ENCODE results near the gene DARS1. TPM values are rescaled to one million over a fixed set of nuclear protein-coding genes. Genes with fewer than 3 reads are reported as not detected.

The DARS1 gene
- polyA plus RNA-seq, 1 of the 3 experiments (the other 2 are of a cell fraction) = 52.2 TPM

- no peak overlapping the region for H3K4me2 ChIP-seq
- H3K27me3 ChIP-seq (ENCODE audit: insufficient read depth) = no peaks in the 10 kb centered on the region; the same call in 1 of the 2 replicates
- no peaks in the 10 kb centered on the region; a peak in 1 of 4 replicates for H3K4me1 ChIP-seq (ENCODE audit: control insufficient read depth in 1 of 2, insufficient read depth in 2 of 2, low read depth in 1 of 2, low read length in 1 of 2)
- H3K79me2 ChIP-seq (ENCODE audit: insufficient read depth) = no peaks in the 10 kb centered on the region
- WGBS (ENCODE audit: low lambda C conversion rate) = 52% methylated on average over 3 of the region's 3 CpGs
- no peak overlapping the region for H3K27ac ChIP-seq (ENCODE audit: low read depth in 2 of 2, low read length in 1 of 2)
- DNase-seq = no peak
- no peaks in the 10 kb centered on the region for H3K36me3 ChIP-seq (replicated peaks in 1 of 2; ENCODE audit: control insufficient read depth in 1 of 2, insufficient read depth in 2 of 2, low read length in 1 of 2)
- no peak overlapping the region for H3K4me3 ChIP-seq (ENCODE audit: low read depth in 2 of 2, low read length in 1 of 2)
- no peak overlapping the region for H2AFZ ChIP-seq (ENCODE audit: low read depth)
- ChIA-PET CTCF (no interaction called here), POLR2A (no interaction called here)
- H3K9me3 ChIP-seq = no peaks in the 10 kb centered on the region
- no peak for TF ChIP-seq ZBTB33 (IDR thresholded peaks at IDR 0.05; ENCODE audit: borderline replicate concordance, low read depth)
- no peaks in the 10 kb centered on the region for H4K20me1 ChIP-seq (ENCODE audit: insufficient read depth)
- H3F3A ChIP-seq (replicated peaks; ENCODE audit: insufficient read depth) = no peaks in the 10 kb centered on the region
- H3K9ac ChIP-seq = no peak overlapping the region
- H3K9me2 ChIP-seq = no peaks in the 10 kb centered on the region
These were observed 27.8 kb upstream of the DARS1 start for GRCh38 chr2:136013136-136013685.

GRCh38 chr2:136012315-136012714 is 26.9 kb upstream of the DARS1 start:
- POLR2A ChIA-PET = no interaction called here
- no peaks in the 10 kb centered on the region; a peak in 1 of 4 replicates for H3K4me1 ChIP-seq (ENCODE audit: control insufficient read depth in 1 of 2, insufficient read depth in 2 of 2, low read depth in 1 of 2, low read length in 1 of 2)
- H3K9me2 ChIP-seq = no peaks in the 10 kb centered on the region

GRCh38 chr2:136010126-136010525 is 24.7 kb upstream of the DARS1 start:
- Histone ChIP-seq H3K4me1 (ENCODE audit: control insufficient read depth in 1 of 2, insufficient read depth in 2 of 2, low read depth in 1 of 2, low read length in 1 of 2) (no peaks in the 10 kb centered on the region; a peak in 1 of 4 replicates), H3K36me3 (replicated peaks in 1 of 2; ENCODE audit: control insufficient read depth in 1 of 2, insufficient read depth in 2 of 2, low read length in 1 of 2) (no peaks in the 10 kb centered on the region), H3K4me3 (ENCODE audit: low read depth in 2 of 2, low read length in 1 of 2) (no peak overlapping the region), H3K79me2 (ENCODE audit: insufficient read depth) (no peaks in the 10 kb centered on the region), H3K27me3 (ENCODE audit: insufficient read depth) (no peaks in the 10 kb centered on the region; the same call in 1 of the 2 replicates), H4K20me1 (ENCODE audit: insufficient read depth) (no peaks in the 10 kb centered on the region), H3F3A (replicated peaks; ENCODE audit: insufficient read depth) (no peaks in the 10 kb centered on the region), H3K4me2 (no peak overlapping the region), H3K9me3 (no peaks in the 10 kb centered on the region), H3K9ac (no peak overlapping the region), H3K27ac (ENCODE audit: low read depth in 2 of 2, low read length in 1 of 2) (no peak overlapping the region), H3K9me2 (no peaks in the 10 kb centered on the region), H2AFZ (ENCODE audit: low read depth) (no peak overlapping the region)
- no peak for DNase-seq
- 51% methylated on average over 2 of the region's 2 CpGs for WGBS (ENCODE audit: low lambda C conversion rate)
- ChIA-PET POLR2A (no interaction called here), CTCF (interaction anchor here (1.0 kb wide), 1 partner anchor 12 kb away, joined by 3 read pairs; no protein-coding TSS in a partner anchor)
- TF ChIP-seq TCF12 (IDR thresholded peaks at IDR 0.05) (peak; percentile 35; the same call in 1 of the 2 replicates), EZH2phosphoT487 (IDR thresholded peaks at IDR 0.05; ENCODE audit: borderline replicate concordance, low read depth) (no peak), TAF1 (IDR thresholded peaks at IDR 0.05; ENCODE audit: borderline replicate concordance, low read depth, low read length) (no peak), REST (IDR thresholded peaks at IDR 0.05; ENCODE audit: low read depth, low read length) (no peak), RFX5 (IDR thresholded peaks at IDR 0.05; ENCODE audit: low read length) (no peak), POLR2AphosphoS5 (IDR thresholded peaks at IDR 0.05; ENCODE audit: low read depth, low read length) (no peak), SMC3 (IDR thresholded peaks at IDR 0.05; ENCODE audit: low read depth, low read length) (no peak), PBX3 (IDR thresholded peaks at IDR 0.05) (no peak)

More at GRCh38 chr2:136012315-136012714, 26.9 kb upstream of the DARS1 start:
- Histone ChIP-seq H2AFZ (ENCODE audit: low read depth) (no peak overlapping the region), H3F3A (replicated peaks; ENCODE audit: insufficient read depth) (no peaks in the 10 kb centered on the region), H3K27ac (ENCODE audit: low read depth in 2 of 2, low read length in 1 of 2) (no peak overlapping the region), H4K20me1 (ENCODE audit: insufficient read depth) (no peaks in the 10 kb centered on the region), H3K27me3 (ENCODE audit: insufficient read depth) (no peaks in the 10 kb centered on the region; the same call in 1 of the 2 replicates), H3K79me2 (ENCODE audit: insufficient read depth) (no peaks in the 10 kb centered on the region), H3K9me3 (no peaks in the 10 kb centered on the region), H3K4me2 (no peak overlapping the region), H3K4me3 (ENCODE audit: low read depth in 2 of 2, low read length in 1 of 2) (no peak overlapping the region), H3K9ac (no peak overlapping the region), H3K36me3 (replicated peaks in 1 of 2; ENCODE audit: control insufficient read depth in 1 of 2, insufficient read depth in 2 of 2, low read length in 1 of 2) (no peaks in the 10 kb centered on the region)
- CTCF ChIA-PET = no interaction called here
- no peak for DNase-seq
- 78% methylated on average over 2 of the region's 2 CpGs for WGBS (ENCODE audit: low lambda C conversion rate)
- no peak for TF ChIP-seq FOXM1 (IDR thresholded peaks at IDR 0.05; ENCODE audit: low read depth)

Measured in SK-N-SH (cell line).